ENCODE measurements around the gene GHR.

Gene GHR

DNA sequence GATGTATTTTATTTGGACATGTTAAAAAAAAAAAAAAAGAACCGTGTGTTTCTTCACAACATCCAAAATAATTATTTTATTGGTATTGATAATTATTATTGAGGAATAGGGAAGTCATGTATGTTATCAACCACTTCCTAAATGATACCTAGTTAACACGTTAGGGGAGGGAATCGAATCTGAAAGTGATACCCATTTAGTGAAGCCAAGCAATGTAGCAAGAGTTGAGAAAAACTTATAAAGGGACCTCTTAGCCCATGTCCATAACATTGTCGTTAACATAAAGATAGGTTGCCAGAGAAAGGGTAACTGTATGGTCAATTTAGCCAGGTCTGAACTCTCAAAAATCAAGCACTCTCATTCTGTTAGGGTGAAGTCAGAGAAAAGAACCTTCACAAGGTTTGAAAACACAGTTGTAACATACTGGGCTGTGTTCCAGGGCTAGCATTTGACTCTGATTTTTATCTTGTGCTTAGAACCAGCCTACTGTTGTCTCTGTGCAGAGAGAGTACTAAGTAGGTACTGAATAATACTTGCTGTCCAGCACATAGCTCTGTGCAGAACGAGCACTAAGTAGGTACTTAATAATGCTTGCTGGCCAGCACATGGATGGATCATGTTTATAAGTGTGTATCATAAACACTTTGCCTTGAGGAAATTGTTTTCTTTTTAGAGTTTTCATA is 60.4 kb downstream of the GHR start:
- no peak overlapping the region for H3K4me3 ChIP-seq (ENCODE audit: control insufficient read depth, low read depth, low read length)
- no peak for DNase-seq (ENCODE audit: low read depth)
- TF ChIP-seq, protein P1, sequence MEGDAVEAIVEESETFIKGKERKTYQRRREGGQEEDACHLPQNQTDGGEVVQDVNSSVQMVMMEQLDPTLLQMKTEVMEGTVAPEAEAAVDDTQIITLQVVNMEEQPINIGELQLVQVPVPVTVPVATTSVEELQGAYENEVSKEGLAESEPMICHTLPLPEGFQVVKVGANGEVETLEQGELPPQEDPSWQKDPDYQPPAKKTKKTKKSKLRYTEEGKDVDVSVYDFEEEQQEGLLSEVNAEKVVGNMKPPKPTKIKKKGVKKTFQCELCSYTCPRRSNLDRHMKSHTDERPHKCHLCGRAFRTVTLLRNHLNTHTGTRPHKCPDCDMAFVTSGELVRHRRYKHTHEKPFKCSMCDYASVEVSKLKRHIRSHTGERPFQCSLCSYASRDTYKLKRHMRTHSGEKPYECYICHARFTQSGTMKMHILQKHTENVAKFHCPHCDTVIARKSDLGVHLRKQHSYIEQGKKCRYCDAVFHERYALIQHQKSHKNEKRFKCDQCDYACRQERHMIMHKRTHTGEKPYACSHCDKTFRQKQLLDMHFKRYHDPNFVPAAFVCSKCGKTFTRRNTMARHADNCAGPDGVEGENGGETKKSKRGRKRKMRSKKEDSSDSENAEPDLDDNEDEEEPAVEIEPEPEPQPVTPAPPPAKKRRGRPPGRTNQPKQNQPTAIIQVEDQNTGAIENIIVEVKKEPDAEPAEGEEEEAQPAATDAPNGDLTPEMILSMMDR (IDR thresholded peaks at IDR 0.05; ENCODE audit: control insufficient read depth, insufficient read depth, low read depth, low read length, missing control alignments): no peak

DNA sequence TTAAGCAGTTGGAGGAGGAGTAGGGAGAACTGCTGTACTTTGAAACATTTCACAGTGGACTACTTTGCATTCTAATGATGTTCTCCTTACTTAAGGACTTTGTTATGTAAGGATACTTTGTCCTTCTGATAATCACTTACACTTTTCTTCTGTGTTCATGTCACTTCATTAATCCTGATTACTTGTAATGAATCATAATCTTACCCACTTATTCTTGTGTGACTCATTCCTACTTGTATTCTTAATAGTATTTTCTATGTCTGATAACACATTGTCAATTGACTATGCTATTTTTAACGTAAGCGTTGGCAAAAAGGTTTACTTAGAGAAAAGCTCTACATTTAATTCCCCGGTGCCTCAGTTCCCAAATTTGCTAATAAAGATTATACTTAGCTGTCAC is 63.8 kb downstream of the GHR start:
- TF ChIP-seq, protein P1 (IDR thresholded peaks at IDR 0.05; ENCODE audit: control insufficient read depth, insufficient read depth, low read depth, low read length, missing control alignments): no peak
- H3K4me3 ChIP-seq (ENCODE audit: control insufficient read depth, low read depth, low read length): no peak overlapping the region
- no peak for DNase-seq (ENCODE audit: low read depth)

DNA sequence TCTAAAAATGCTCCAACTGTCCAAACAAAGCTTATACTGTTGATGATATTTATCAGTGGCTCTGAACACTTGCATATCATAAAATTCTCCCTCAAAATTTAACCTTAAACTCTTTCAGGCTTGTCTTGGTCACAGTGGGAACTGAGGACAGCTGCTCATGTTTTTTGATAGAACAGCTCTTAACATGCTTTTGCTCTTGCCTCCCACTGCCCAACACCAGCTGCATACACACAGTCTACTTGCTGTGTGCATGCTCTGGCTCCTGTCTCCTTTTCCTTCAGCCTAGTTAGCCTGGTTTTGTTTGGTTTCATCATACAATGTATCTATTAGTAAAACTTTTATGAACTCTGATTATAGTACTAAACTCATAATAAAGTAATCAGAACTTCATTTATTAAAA is 64.6 kb downstream of the GHR start:
- no peak for DNase-seq (ENCODE audit: low read depth)

DNA sequence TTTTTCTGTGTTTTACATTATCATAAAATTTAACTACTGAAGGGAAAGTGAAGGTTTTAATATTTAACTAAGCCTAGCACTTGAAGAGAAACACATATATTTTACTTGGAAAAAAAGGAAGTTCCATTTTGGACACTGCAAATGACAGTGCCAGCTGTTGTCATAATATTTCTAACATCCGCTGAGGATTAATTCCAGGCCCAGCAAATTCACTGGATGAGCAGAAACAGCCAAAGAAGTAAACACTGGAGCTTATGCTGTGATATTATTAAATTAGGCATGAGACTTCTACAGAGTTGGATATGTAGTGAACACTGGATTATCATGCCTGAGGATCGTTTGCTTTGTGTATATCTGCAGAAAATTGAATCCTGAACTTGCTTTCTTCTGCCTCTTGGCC is 67.6 kb downstream of the GHR start:
- no peak for DNase-seq (ENCODE audit: low read depth)

More for the DNA sequence above, 64.6 kb downstream of the GHR start:
- TF ChIP-seq, protein P1 (IDR thresholded peaks at IDR 0.05; ENCODE audit: control insufficient read depth, insufficient read depth, low read depth, low read length, missing control alignments): no peak
- H3K4me3 ChIP-seq (ENCODE audit: control insufficient read depth, low read depth, low read length): no peak overlapping the region

DNA sequence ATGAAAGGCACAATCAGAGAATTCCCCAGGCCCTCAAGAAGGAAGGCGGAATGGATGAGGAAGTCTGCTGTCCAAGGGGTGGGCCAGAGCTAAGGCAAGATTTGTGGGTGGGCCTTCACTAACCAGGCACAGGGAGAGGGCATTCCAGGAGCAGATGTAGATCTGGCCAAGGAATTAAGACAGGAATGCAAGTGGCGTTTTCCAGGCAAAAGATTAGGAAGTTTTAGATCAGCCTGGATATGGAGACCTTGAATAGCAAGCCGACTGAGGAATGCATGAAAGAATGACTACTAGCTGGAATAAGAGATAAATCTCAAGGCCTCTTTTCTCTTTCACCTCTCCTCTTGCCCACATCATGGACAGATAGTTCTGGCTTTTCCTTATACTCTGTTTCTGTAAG is 68.5 kb downstream of the GHR start:
- TF ChIP-seq, protein P1 (IDR thresholded peaks at IDR 0.05; ENCODE audit: control insufficient read depth, insufficient read depth, low read depth, low read length, missing control alignments): no peak
- no peak for DNase-seq (ENCODE audit: low read depth)
- no peak overlapping the region for H3K4me3 ChIP-seq (ENCODE audit: control insufficient read depth, low read depth, low read length)

More for the DNA sequence above, 67.6 kb downstream of the GHR start:
- no peak overlapping the region for H3K4me3 ChIP-seq (ENCODE audit: control insufficient read depth, low read depth, low read length)
- TF ChIP-seq, protein P1 (IDR thresholded peaks at IDR 0.05; ENCODE audit: control insufficient read depth, insufficient read depth, low read depth, low read length, missing control alignments): no peak

DNA sequence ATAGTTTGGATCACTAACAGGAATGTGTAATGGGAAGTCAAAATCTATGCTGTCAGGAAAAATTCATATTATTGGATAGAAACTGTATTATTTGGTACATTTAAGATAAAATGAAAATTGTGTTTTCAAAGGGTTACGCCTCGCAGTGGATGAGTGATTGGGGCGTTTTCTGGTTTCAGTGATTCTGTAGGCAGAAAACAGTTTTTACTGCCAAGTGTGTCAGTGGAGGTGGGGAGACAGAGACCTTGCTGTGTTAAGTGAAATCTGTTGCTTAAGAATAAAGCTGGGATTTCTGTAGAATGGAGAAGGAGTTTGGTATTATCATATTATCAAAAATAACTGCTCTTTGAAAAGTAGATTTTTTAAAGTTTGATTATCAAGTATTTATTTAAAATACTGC is 69.7 kb downstream of the GHR start:
- no peak overlapping the region for H3K4me3 ChIP-seq (ENCODE audit: control insufficient read depth, low read depth, low read length)
- no peak for DNase-seq (ENCODE audit: low read depth)
- TF ChIP-seq, protein P1 (IDR thresholded peaks at IDR 0.05; ENCODE audit: control insufficient read depth, insufficient read depth, low read depth, low read length, missing control alignments): no peak
